Measurements from ENCODE around the gene TCL1A. TPM values are rescaled to one million over a fixed set of nuclear protein-coding genes. Genes with fewer than 3 reads are reported as not detected.
"Not testable (repeated sequence)": the region's sequence is repeated elsewhere in the genome, so short reads cannot be mapped to it uniquely, and the experiment has no call there.

TCL1A gene
- total RNA-seq, 1 donor from 2014 or later: not detected

- Histone ChIP-seq H3K9ac (no peak overlapping the region), H3K9me3 (ENCODE audit: low read depth) (no peaks in the 10 kb centered on the region), H4K20me1 (ENCODE audit: low read depth) (no peaks in the 10 kb centered on the region), H3K79me2 (ENCODE audit: low read depth) (no peaks in the 10 kb centered on the region), H3F3A (ENCODE audit: low read depth) (peaks cover 13% of the 10 kb centered on the region), H3K27ac (no peak overlapping the region), H3K4me3 (no peak overlapping the region), H2AFZ (replicated peaks) (no peak overlapping the region), H3K4me1 (peaks cover 14% of the 10 kb centered on the region), H3K4me2 (no peak overlapping the region), H3K36me3 (no peaks in the 10 kb centered on the region), H3K27me3 (peaks cover 17% of the 10 kb centered on the region)
- DNase-seq (ENCODE audit: low spot score): no peak
- no peak for TF ChIP-seq EZH2 (IDR thresholded peaks at IDR 0.05)
- Mint-ChIP-seq H3K9me3 (no peaks in the 10 kb centered on the region), H3K27me3 (ENCODE audit: insufficient read depth, low read depth) (peaks cover 7% of the 10 kb centered on the region), H3K36me3 (no peaks in the 10 kb centered on the region), H3K4me1 (peaks cover 12% of the 10 kb centered on the region), H3K4me3 (no peak overlapping the region), H3K27ac (no peak overlapping the region)
Measured at GRCh38 chr14:95666450-95666849, 47.5 kb downstream of the TCL1A start.

- H3K9me3 ChIP-seq (ENCODE audit: low read depth); H3K79me2 ChIP-seq (ENCODE audit: low read depth); H3K27me3 Mint-ChIP-seq (ENCODE audit: insufficient read depth, low read depth); DNase-seq (ENCODE audit: low spot score); H2AFZ ChIP-seq (replicated peaks); H4K20me1 ChIP-seq (ENCODE audit: low read depth); H3K9ac ChIP-seq; H3K9me3 Mint-ChIP-seq; H3K4me3 Mint-ChIP-seq; H3K4me2 ChIP-seq; H3K36me3 Mint-ChIP-seq; H3K4me3 ChIP-seq; H3K36me3 ChIP-seq; H3K27ac ChIP-seq: not testable (repeated sequence)
- peaks cover 21% of the 10 kb centered on the region for H3K4me1 Mint-ChIP-seq
- TF ChIP-seq CTCF (IDR thresholded peaks at IDR 0.05): peak; percentile 42
- peaks cover 13% of the 10 kb centered on the region for H3F3A ChIP-seq (ENCODE audit: low read depth)
- peaks cover 12% of the 10 kb centered on the region for H3K27me3 ChIP-seq
- peak overlapping the region; percentile 54 for H3K27ac Mint-ChIP-seq
- H3K4me1 ChIP-seq: peaks cover 16% of the 10 kb centered on the region
Measured at GRCh38 chr14:95665530-95665929, 48.4 kb downstream of the TCL1A start.

- Mint-ChIP-seq H3K9me3 (no peaks in the 10 kb centered on the region), H3K4me3 (peak overlapping the region; percentile 38), H3K27ac (no peak overlapping the region), H3K36me3 (no peaks in the 10 kb centered on the region), H3K27me3 (ENCODE audit: insufficient read depth, low read depth) (peaks cover 7% of the 10 kb centered on the region), H3K4me1 (peaks cover 22% of the 10 kb centered on the region)
- H3K9me3 ChIP-seq (ENCODE audit: low read depth): no peaks in the 10 kb centered on the region
- H3K9ac ChIP-seq: no peak overlapping the region
- no peak overlapping the region for H3K4me3 ChIP-seq
- H3K4me1 ChIP-seq: peaks cover 16% of the 10 kb centered on the region
- no peaks in the 10 kb centered on the region for H3K79me2 ChIP-seq (ENCODE audit: low read depth)
- H3K27me3 ChIP-seq: peaks cover 7% of the 10 kb centered on the region
- DNase-seq (ENCODE audit: low spot score): no peak
- peaks cover 13% of the 10 kb centered on the region for H3F3A ChIP-seq (ENCODE audit: low read depth)
- H2AFZ ChIP-seq (replicated peaks): no peak overlapping the region
- H4K20me1 ChIP-seq (ENCODE audit: low read depth): no peaks in the 10 kb centered on the region
- H3K36me3 ChIP-seq: no peaks in the 10 kb centered on the region
- H3K27ac ChIP-seq: no peak overlapping the region
- H3K4me2 ChIP-seq: no peak overlapping the region
- TF ChIP-seq EZH2 (IDR thresholded peaks at IDR 0.05) (no peak), EZH2phosphoT487 (IDR thresholded peaks at IDR 0.05) (no peak), CTCF (IDR thresholded peaks at IDR 0.05) (no peak)
Measured at GRCh38 chr14:95664546-95664945, 49.4 kb downstream of the TCL1A start.

- Histone ChIP-seq H2AFZ (replicated peaks) (no peak overlapping the region), H3K9me3 (ENCODE audit: low read depth) (no peaks in the 10 kb centered on the region), H3K36me3 (no peaks in the 10 kb centered on the region), H3K27ac (no peak overlapping the region), H3K27me3 (peaks cover 5% of the 10 kb centered on the region), H3K9ac (no peak overlapping the region), H3K4me3 (no peak overlapping the region), H3K79me2 (ENCODE audit: low read depth) (no peaks in the 10 kb centered on the region), H4K20me1 (ENCODE audit: low read depth) (no peaks in the 10 kb centered on the region), H3F3A (ENCODE audit: low read depth) (peaks cover 13% of the 10 kb centered on the region), H3K4me1 (peaks cover 16% of the 10 kb centered on the region), H3K4me2 (no peak overlapping the region)
- Mint-ChIP-seq H3K27me3 (ENCODE audit: insufficient read depth, low read depth) (peaks cover 8% of the 10 kb centered on the region), H3K27ac (no peak overlapping the region), H3K36me3 (no peaks in the 10 kb centered on the region), H3K4me1 (peaks cover 22% of the 10 kb centered on the region), H3K9me3 (no peaks in the 10 kb centered on the region), H3K4me3 (no peak overlapping the region)
- TF ChIP-seq CTCF (IDR thresholded peaks at IDR 0.05) (no peak), EZH2phosphoT487 (IDR thresholded peaks at IDR 0.05) (no peak), EZH2 (IDR thresholded peaks at IDR 0.05) (no peak)
- no peak for DNase-seq (ENCODE audit: low spot score)
Measured at GRCh38 chr14:95664066-95664465, 49.9 kb downstream of the TCL1A start.

All from neural progenitor cell (in vitro differentiated cells).